ENCODE data around the gene ACOXL. TPM values are rescaled to one million over a fixed set of nuclear protein-coding genes. Genes with fewer than 3 reads are reported as not detected.

The ACOXL gene
- total RNA-seq, 3 donors from 2014 or later (not counting 1 experiment from before 2014, with no cell fraction given): not detected

- no peak for ATAC-seq
- no peak for DNase-seq
- WGBS (ENCODE audit: insufficient coverage): 92% methylated on average over 5 of the region's 8 CpGs
- no peaks in the 10 kb centered on the region for H3K36me3 ChIP-seq (ENCODE audit: control insufficient read depth, insufficient read depth, low read length)
- H3K27ac Mint-ChIP-seq: no peak overlapping the region
- intact Hi-C loops (cut with micrococcal nuclease): no loop called here
- no peak overlapping the region for H3K27ac ChIP-seq (ENCODE audit: low read length)
- no peaks in the 10 kb centered on the region for H3K27me3 Mint-ChIP-seq (ENCODE audit: low read depth in 2 of 2)
- no peak for TF ChIP-seq CTCF (IDR thresholded peaks at IDR 0.05)
- no peaks in the 10 kb centered on the region for H3K9me3 ChIP-seq (ENCODE audit: control insufficient read depth, insufficient read depth, low read length)
- H3K36me3 Mint-ChIP-seq: no peaks in the 10 kb centered on the region
- H3K9me3 Mint-ChIP-seq: no peaks in the 10 kb centered on the region
- H3K4me1 ChIP-seq (ENCODE audit: control insufficient read depth, insufficient read depth, low read length): peaks cover 10% of the 10 kb centered on the region
- H3K4me3 ChIP-seq (ENCODE audit: low read length): no peak overlapping the region
- no peaks in the 10 kb centered on the region for H3K27me3 ChIP-seq (ENCODE audit: control insufficient read depth, insufficient read depth, low read length)
- peaks cover 11% of the 10 kb centered on the region in 2 donors for H3K4me1 Mint-ChIP-seq
- no peak overlapping the region for H3K4me3 Mint-ChIP-seq
These were observed 252.5 kb downstream of the ACOXL start for GRCh38 chr2:110984694-110985490.

GRCh38 chr2:110990440-110990839 is 258.1 kb downstream of the ACOXL start:
- no peaks in the 10 kb centered on the region for H3K27me3 Mint-ChIP-seq (ENCODE audit: low read depth in 2 of 2)
- Histone ChIP-seq H3K36me3 (ENCODE audit: control insufficient read depth, insufficient read depth, low read length) (no peaks in the 10 kb centered on the region), H3K9me3 (ENCODE audit: control insufficient read depth, insufficient read depth, low read length) (no peaks in the 10 kb centered on the region), H3K27me3 (ENCODE audit: control insufficient read depth, insufficient read depth, low read length) (no peaks in the 10 kb centered on the region), H3K27ac (ENCODE audit: low read length) (no peak overlapping the region), H3K4me3 (ENCODE audit: low read length) (no peak overlapping the region), H3K4me1 (ENCODE audit: control insufficient read depth, insufficient read depth, low read length) (peaks cover 19% of the 10 kb centered on the region)
- no peak for TF ChIP-seq CTCF (IDR thresholded peaks at IDR 0.05)
- WGBS (ENCODE audit: insufficient coverage): no CpG with 5 or more reads among the region's 2 CpGs
- H3K36me3 Mint-ChIP-seq: no peaks in the 10 kb centered on the region
- no peaks in the 10 kb centered on the region for H3K9me3 Mint-ChIP-seq
- no peak overlapping the region for H3K4me3 Mint-ChIP-seq
- ATAC-seq (no peak), DNase-seq (no peak)
- H3K27ac Mint-ChIP-seq: no peak overlapping the region
- H3K4me1 Mint-ChIP-seq: peaks cover 30 to 32% of the 10 kb centered on the region in 2 donors
- intact Hi-C loops (cut with micrococcal nuclease): loop anchor here (10.0 kb wide), 2 partner anchors 124 to 176 kb away; no protein-coding TSS in a partner anchor

GRCh38 chr2:110991911-110992310 is 259.5 kb downstream of the ACOXL start:
- Mint-ChIP-seq H3K9me3 (no peaks in the 10 kb centered on the region), H3K4me3 (no peak overlapping the region), H3K27me3 (ENCODE audit: low read depth in 2 of 2) (no peaks in the 10 kb centered on the region), H3K4me1 (peaks cover 30 to 32% of the 10 kb centered on the region in 2 donors), H3K36me3 (no peaks in the 10 kb centered on the region), H3K27ac (no peak overlapping the region)
- intact Hi-C loops (cut with micrococcal nuclease): loop anchor here (10.0 kb wide), 2 partner anchors 123 to 177 kb away; no protein-coding TSS in a partner anchor
- no peak overlapping the region for H3K27ac ChIP-seq (ENCODE audit: low read length)
- no peak overlapping the region for H3K4me3 ChIP-seq (ENCODE audit: low read length)
- ATAC-seq (no peak), DNase-seq (no peak)
- no peaks in the 10 kb centered on the region for H3K9me3 ChIP-seq (ENCODE audit: control insufficient read depth, insufficient read depth, low read length)
- H3K36me3 ChIP-seq (ENCODE audit: control insufficient read depth, insufficient read depth, low read length): no peaks in the 10 kb centered on the region
- peaks cover 19% of the 10 kb centered on the region for H3K4me1 ChIP-seq (ENCODE audit: control insufficient read depth, insufficient read depth, low read length)
- TF ChIP-seq CTCF (IDR thresholded peaks at IDR 0.05): no peak
- WGBS (ENCODE audit: insufficient coverage): 91% methylated on average over 5 of the region's 5 CpGs
- no peaks in the 10 kb centered on the region for H3K27me3 ChIP-seq (ENCODE audit: control insufficient read depth, insufficient read depth, low read length)

Data from natural killer cell (primary cell).